ENCODE measurements around the gene CXCL11.
"Not testable (repeated sequence)": the region's sequence is repeated elsewhere in the genome, so short reads cannot be mapped to it uniquely, and the experiment has no call there.

Gene CXCL11

GRCh38 chr4:76002176-76002575, 33.7 kb downstream of the CXCL11 start:
- DNase-seq (ENCODE audit: low read depth, low spot score), result no peak

- no peak for DNase-seq (ENCODE audit: low read depth, low spot score)
These were observed 34.2 kb downstream of the CXCL11 start for GRCh38 chr4:76001700-76002099.

DNA sequence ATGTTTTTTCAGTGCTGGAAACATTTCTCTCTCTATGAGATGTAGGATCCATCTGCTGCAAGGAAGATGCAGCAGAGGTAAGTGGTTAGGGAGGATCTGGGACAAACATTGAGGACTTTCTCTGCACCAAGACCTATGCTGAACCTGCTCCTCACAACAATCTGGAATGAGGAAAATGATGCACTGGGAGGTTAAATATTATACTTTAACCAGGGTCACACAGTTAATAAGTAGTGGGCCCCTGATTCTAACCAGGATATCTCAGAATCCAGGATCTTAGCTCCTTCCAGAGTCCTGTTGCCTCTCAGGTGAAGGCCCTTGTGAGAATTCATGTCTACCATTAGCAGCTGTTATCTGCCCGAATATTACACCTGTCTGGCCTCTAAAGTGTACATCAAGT, 35.6 kb downstream of the CXCL11 start:
- DNase-seq (ENCODE audit: low read depth, low spot score), result no peak

- not testable (repeated sequence) for DNase-seq (ENCODE audit: low read depth, low spot score)
These were observed 37.2 kb downstream of the CXCL11 start for GRCh38 chr4:75998525-75999147.

GRCh38 chr4:75997946-75998345, 37.9 kb downstream of the CXCL11 start:
- DNase-seq (ENCODE audit: low read depth, low spot score), result no peak

DNA sequence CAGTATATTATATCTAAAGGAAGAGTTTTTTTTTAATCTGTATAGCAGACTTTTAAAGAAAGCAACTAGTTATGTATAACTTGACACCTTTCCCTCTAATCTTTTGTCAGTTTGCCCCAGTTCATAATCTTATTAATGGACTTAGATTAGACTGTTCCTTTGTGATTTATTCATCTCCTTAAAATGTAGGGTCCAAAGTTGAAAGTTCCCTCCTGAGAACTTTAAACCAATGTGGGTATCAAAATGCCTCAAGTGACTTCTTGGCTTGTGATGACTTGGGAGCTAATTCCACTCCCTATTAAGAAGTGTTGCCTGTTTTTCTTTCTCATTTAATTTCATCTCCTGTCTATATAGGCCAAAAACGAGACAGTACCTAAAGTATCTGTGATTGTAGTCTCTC, 38.8 kb downstream of the CXCL11 start:
- no peak for DNase-seq (ENCODE audit: low read depth, low spot score)

DNA sequence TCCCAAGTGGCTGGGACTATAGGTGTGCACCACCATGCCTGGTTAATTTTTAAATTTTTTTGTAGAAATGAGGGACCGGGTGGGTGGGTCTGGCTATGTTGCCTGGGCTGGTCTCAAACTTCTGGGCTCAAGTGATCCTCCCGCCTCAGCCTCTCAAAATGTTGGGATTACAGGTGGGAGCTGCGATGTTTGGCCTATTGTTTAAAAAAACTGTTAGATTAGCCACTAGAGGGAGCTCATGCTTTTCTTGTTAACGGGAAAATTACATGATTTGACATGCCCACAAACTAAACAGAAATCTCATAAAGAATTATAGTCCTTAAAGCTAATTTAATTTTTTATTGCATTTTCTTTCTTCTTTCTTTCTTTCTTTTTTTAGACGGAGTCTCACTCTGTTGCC, 40.1 kb downstream of the CXCL11 start:
- no peak for DNase-seq (ENCODE audit: low read depth, low spot score)

GRCh38 chr4:75992462-75992861, 43.4 kb downstream of the CXCL11 start:
- DNase-seq (ENCODE audit: low read depth, low spot score), result no peak

GRCh38 chr4:75989846-75990528, 45.9 kb downstream of the CXCL11 start:
- DNase-seq (ENCODE audit: low read depth, low spot score), result no peak

- DNase-seq (ENCODE audit: low read depth, low spot score), result no peak
These were observed 50.8 kb downstream of the CXCL11 start for GRCh38 chr4:75985116-75985515.
